Stimulated activated naive CD4-positive, alpha-beta T cell (primary cell): Measurements from ENCODE around the gene LY6G5B.

Experiments
- DNase-seq, 6 experiments: peaks; one replicate each; lab custom pipeline; 2025; lab: John Stamatoyannopoulos, UW

LY6G5B gene

DNA sequence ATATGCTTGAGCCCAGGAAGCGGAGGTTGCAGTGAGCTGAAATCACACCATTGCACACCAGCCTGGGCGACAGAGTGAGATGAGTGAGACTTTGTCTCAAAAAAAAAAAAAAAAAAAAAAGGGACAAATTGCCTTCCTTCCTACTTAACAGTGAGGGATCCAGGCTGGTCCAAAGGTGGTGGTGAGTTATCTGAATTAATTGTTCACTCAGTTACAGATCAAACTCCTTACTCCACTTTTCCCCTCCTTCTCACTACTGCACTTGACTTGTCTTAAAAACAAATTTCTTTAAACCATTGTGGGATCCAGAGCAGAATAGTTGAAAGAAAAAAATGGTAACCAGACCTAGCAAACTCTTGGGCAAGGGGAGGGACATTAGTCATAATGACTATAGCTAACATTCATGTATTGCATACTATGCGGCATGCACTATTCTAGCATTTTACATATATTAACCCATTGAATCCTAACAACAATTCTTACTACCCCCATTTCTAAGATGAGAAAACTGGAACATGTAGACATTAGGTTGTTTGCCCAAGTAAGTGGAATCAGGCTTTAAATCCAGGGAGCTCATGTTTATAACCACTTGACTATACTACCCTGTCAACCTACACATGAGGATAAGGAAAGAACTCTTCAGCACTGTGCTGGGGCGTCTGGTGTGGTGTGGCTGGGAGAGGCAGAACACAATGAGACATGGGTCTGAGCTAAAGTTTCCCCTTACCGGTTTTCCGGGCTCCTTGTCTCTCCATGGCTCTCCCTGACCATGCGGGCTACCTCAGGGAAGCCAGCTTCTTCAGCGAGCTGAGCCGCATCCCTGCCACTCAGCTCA is 6.4 kb upstream of the LY6G5B start:
- DNase-seq: no peak

- no peak for DNase-seq
Observed at GRCh38 chr6:31663961-31664789, 5.6 kb upstream of the LY6G5B start.

DNA sequence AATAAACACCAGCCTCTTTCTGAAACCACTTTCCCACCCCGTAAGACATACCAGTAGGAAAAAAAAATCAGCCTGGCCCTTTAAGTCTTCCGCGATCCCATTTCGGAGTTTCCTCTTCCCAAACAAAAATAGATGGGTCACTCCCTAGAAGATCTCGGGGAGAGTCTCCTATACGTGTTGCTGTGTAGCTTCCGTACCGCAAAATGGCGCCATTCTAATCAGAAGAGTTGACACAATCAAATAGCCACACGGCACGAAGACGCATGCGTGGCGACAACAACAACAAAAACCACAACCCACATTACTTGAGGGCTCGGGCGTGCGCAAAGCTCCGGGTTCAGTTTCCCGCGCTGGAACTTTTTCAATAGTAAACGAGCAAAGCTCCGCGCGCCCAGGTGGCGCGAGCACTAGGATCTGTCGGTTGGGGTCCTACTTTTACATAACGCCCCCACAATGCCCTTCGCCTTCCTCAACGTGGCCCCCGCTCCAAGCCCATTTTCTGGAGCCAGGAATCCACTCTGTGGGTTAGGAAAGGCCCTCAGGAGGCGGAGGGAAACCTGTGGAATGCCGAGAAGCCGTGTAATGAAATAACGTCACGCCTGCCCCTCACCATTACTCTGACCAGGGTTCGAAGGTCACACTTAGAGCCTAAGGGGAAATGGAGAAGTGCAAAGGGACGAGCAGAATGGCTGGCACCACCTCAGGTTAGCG is 4.8 kb upstream of the LY6G5B start, which contains the start of gene GPANK1:
Gene GPANK1 (minus strand): TSS at position 208 of the 711 bp plus-strand sequence. CDS start 519 bp downstream, outside the sequence.
- peak; percentile 81 to 92 (median 86) for DNase-seq

- peak; percentile 92 to 98 (median 97) for DNase-seq
Observed at GRCh38 chr6:31665501-31666336, 4.1 kb upstream of the LY6G5B start, which contains the start of gene CSNK2B. Gene CSNK2B, plus strand, starts transcription at chr6:31666080. Its CDS starts 752 bp downstream, at chr6:31666832.

DNA sequence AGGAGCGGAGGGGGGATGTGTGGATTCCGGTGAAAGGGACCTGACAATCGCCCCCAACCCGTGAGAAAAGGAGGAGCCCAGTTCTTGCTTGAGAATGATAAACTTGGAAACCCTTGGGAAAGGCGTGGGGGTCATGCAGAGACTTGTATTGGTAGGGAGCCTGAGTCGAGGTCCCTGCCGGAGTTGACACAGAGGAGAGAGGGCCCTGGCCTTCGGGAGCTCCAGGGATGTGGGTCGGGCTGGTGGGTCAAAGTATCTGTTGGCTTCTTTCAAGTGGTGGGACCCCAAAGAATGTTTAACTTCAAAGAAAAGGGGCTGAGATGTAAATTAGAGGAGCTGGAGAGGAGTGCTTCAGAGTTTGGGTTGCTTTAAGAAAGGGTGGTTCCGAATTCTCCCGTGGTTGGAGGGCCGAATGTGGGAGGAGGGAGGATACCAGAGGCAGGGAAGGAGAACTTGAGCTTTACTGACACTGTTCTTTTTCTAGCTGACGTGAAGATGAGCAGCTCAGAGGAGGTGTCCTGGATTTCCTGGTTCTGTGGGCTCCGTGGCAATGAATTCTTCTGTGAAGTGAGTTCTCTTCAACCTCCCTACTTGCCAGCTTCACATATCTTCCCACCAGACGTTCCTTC is 3.3 kb upstream of the LY6G5B start:
- DNase-seq: no peak

GRCh38 chr6:31676322-31676903 is 6.6 kb downstream of the LY6G5B start:
- DNase-seq: no peak

DNA sequence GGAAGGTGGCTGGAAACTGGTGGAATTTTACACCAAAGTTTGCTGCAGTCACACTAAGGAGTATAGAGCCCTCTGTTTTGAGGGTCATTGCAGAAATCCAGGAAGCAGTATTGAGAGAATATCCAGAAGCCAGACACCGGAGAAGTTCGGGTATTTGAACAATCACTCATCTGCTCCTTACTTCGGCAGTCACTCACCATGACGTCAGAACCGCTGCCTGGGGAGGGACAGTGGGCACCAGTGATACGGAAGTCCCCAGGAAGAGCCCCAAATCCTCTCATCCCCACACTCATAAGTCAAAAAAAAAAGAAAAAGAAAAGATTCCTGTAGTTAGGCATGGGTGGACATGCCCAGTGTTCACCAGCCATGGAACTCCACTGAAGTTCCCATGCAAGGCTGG is 7.1 kb downstream of the LY6G5B start:
- DNase-seq: no peak

DNA sequence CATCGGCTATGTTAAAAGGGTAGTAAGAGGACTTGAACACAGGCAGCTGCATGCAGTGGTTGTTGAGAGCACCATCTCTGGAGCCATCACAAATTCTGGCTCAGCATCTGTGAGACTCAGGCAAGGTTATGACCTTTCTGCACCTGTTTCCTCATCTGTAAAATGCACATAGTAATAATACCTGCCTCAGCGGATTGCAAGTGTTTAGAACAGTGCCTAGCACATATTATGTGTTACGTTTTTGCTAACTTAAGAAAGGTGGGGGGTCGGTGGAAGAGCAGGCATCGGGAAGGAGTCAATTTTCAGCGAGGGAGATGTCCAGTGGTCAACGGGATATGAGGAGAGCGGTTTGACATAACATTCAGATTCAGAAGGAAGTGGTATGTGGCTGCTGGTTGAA is 8.2 kb downstream of the LY6G5B start:
- no peak for DNase-seq

GRCh38 chr6:31680226-31681134 is 10.7 kb downstream of the LY6G5B start, which contains the start of gene LY6G5C:
Gene LY6G5C, minus strand, starts transcription at chr6:31681067. Its CDS starts 694 bp downstream, at chr6:31680373.
- DNase-seq: peak in 5 of 6 experiments; percentile 15 to 53 (median 44)

- peak in 5 of 6 experiments; percentile 14 to 44 (median 26) for DNase-seq
Observed at GRCh38 chr6:31681135-31681671, 11.4 kb downstream of the LY6G5B start.

GRCh38 chr6:31683591-31683990 is 13.8 kb downstream of the LY6G5B start:
- DNase-seq: no peak

- DNase-seq: no peak
Observed at GRCh38 chr6:31686483-31686882, 16.7 kb downstream of the LY6G5B start.

DNA sequence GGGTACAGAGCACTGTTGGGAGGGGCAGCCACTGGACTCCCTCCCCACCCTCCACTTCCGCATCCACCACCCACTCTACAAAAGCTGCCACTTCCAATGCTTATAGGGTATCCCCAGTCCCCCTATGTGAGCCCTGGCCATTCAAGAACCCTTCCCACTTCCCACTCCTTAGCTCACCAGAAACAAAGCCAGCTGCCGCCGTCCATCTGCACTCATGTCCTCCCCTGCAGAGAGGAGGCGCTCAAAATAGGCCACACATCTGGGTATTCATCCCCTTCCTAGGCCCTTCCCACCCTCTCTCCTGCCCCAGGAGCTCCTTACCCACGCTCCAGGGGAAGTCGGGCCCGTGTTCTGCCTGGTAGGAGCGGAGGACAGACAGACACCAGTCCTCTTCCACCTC is 17.5 kb downstream of the LY6G5B start:
- no peak for DNase-seq

DNA sequence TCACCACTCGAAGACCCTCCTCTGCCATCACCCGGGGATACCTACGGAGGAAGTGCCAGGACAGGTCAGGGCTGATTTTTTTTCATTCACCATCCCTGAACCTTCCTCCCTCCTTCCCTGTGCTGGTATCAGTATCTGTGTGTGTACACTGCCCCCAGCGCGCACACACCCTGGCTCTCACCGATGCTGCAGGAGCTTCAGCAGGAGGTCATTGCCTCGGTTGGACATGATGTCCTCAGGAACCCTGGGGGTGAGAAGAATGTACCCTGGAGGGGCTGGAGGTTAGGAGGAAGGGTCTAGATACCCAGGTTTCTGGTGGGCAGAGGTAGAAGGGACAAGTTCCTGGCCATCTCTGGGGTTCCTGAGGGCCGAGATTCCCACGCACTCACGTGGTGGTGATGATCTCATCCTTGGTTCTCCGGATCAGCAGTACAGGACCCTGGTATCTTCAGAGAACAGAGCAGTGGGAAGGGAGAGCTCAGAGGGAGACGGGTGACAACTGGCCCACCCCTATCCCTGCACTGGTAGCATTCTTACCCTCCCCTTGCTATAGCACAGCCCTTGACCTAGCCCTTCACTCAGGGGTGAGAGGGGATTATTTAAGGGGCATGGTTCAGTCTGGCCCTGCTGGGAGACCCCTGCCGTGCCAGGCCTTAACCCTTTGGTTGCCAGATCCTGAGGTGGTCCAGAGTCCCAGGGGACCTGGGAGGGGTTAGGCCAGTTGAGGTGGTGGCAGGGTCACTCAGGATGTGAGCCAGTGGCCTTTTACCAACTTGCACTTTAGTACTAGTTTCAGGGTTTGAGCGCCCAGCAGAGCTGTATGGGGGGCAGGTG is 18.3 kb downstream of the LY6G5B start:
- no peak for DNase-seq

GRCh38 chr6:31689249-31690110 is 19.7 kb downstream of the LY6G5B start:
- peak in 1 of 6 experiments; percentile 4 for DNase-seq

DNA sequence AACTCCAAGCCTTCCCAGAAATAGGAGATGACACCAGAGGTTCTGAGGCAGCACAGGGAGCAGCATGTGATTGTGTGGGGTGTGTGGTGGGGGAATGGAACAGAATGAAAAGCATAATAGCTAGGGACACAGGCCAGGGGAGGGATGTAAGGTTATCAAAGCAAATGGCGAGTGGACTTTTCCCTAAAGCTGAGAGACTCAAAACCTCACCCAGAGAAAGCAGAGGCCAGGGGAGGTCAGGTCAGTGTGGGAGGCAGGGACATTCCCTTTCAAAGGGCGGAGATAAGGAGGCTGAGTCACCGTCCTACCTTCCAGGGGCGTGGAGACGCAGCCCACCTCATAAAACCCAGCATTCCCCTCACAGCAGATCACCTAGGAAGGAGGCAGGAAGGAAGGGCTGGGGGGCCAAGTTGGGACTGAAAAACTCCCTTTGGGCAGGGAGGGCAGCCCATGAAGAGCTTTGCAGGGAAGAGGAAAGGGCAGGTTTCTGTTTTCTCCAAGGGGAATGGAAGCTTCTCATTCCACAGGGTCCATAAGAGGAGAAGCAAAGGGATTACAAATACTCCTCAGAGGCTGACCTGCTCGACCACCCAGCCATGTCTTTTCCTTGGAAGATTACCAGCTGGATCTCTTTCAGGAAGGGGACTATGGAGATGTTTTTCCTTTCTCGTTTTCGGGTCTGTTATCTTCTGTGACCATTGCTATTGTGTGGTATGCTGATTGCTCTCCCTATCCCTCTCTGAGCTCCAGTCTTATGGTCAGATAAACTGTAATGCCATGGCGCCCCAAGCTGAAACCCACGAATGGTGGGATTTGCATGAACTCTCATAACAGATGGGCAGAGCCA is 20.7 kb downstream of the LY6G5B start:
- DNase-seq: no peak
